Neural cell (in vitro differentiated cells): ENCODE results near the gene C4BPB. TPM values are rescaled to one million over a fixed set of nuclear protein-coding genes. Genes with fewer than 3 reads are reported as not detected.
A peak's percentile ranks its signal among the peaks of the same experiment; 100 is the strongest.

ENCODE experiments used
- H2AFZ ChIP-seq: fragments of 200-600, 300-800 bp; sonication (generic), shearing (Covaris generic); 2 replicates; pipeline ENCODE4 v1.6.0; 2014; ENCODE audit warnings: low read depth, mild to moderate bottlenecking, antibody characterized with exemption, low read length, moderate library complexity
- H3F3A ChIP-seq: fragments of 200-600 bp; shearing (Covaris generic); 2 replicates; pipeline ENCODE4 v1.6.1; 2016; ENCODE audit warnings: mild to moderate bottlenecking, moderate library complexity, mixed read lengths, antibody characterized with exemption, low read length; ENCODE audit not compliant: insufficient read depth, poor library complexity, severe bottlenecking
- H3K27ac ChIP-seq: fragments of 200-600, 300-800 bp; sonication (generic), shearing (Covaris generic); 2 replicates; pipeline ENCODE4 v1.5.1; 2014; ENCODE audit warnings: mild to moderate bottlenecking, low read length, moderate library complexity
- H3K27me3 ChIP-seq: fragments of 300-800, 200-600 bp; sonication (generic), shearing (Covaris generic); 2 replicates; pipeline ENCODE4 v1.6.0; 2014; ENCODE audit warnings: mild to moderate bottlenecking, low read depth, low read length, moderate library complexity; ENCODE audit not compliant: insufficient read depth
- H3K36me3 ChIP-seq: fragments of 300-800, 200-600 bp; sonication (generic), shearing (Covaris generic); 2 replicates; pipeline ENCODE4 v1.5.1; 2014; ENCODE audit warnings: mild to moderate bottlenecking, antibody characterized with exemption, low read length, moderate library complexity; ENCODE audit not compliant: insufficient read depth
- H3K4me2 ChIP-seq: fragments of 300-800, 200-600 bp; sonication (generic), shearing (Covaris generic); 2 replicates; pipeline ENCODE4 v1.6.0; 2014; ENCODE audit warnings: mild to moderate bottlenecking, low read length
- H3K4me3 ChIP-seq: fragments of 300-800, 200-600 bp; sonication (generic), shearing (Covaris generic); 2 replicates; pipeline ENCODE4 v1.5.1; 2014; ENCODE audit warnings: mild to moderate bottlenecking, low read length, moderate library complexity
- H3K79me2 ChIP-seq: fragments of 200-600 bp; shearing (Covaris generic); replicated peaks from 2 replicates; pipeline ENCODE4 v1.6.0; 2014; ENCODE audit warnings: mild to moderate bottlenecking, low read length, moderate library complexity; ENCODE audit not compliant: insufficient read depth
- H3K9ac ChIP-seq: fragments of 300-800, 200-600 bp; sonication (generic), shearing (Covaris generic); 2 replicates; pipeline ENCODE4 v1.6.1; 2016; ENCODE audit warnings: mild to moderate bottlenecking, low read length, mixed read lengths
- H3K9me2 ChIP-seq: fragments of 200-600 bp; shearing (Covaris generic); 2 replicates; pipeline ENCODE4 v1.6.1; 2016; ENCODE audit warnings: mild to moderate bottlenecking, low read length, mixed read lengths; ENCODE audit not compliant: insufficient read depth
- H3K9me3 ChIP-seq: fragments of 200-600, 300-800 bp; sonication (generic), shearing (Covaris generic); 2 replicates; pipeline ENCODE4 v1.6.1; 2016; ENCODE audit warnings: mild to moderate bottlenecking, mixed run types, low read length, moderate library complexity, mixed read lengths
- H4K20me1 ChIP-seq: fragments of 200-600 bp; shearing (Covaris generic); 2 replicates; pipeline ENCODE4 v1.6.1; 2016; ENCODE audit warnings: mild to moderate bottlenecking, mixed run types; ENCODE audit not compliant: insufficient read depth
- CTCF ChIP-seq: fragments of 450-650 bp; IDR thresholded peaks from 2 replicates; pipeline ENCODE4 v1.5.1; 2014; ENCODE audit warnings: antibody characterized with exemption, mild to moderate bottlenecking, moderate library complexity; ENCODE audit not compliant: poor library complexity, severe bottlenecking
- EP300 ChIP-seq: fragments of 450-650 bp; conservative IDR thresholded peaks from 2 replicates; pipeline ENCODE4 v1.6.1; 2014; ENCODE audit warnings: antibody characterized with exemption, mild to moderate bottlenecking, moderate library complexity; ENCODE audit not compliant: poor library complexity, severe bottlenecking
- EZH2 ChIP-seq: fragments of 200-600, 300-800 bp; shearing (Covaris generic), sonication (generic); IDR thresholded peaks from 2 replicates; pipeline ENCODE4 v1.6.1; 2014; ENCODE audit warnings: antibody characterized with exemption, low read length, borderline replicate concordance, mild to moderate bottlenecking; ENCODE audit not compliant: insufficient read depth, poor library complexity, severe bottlenecking
- MXI1 ChIP-seq: fragments of 450-650 bp; conservative IDR thresholded peaks from 2 replicates; pipeline ENCODE4 v1.6.1; 2014; ENCODE audit warnings: antibody characterized with exemption, mild to moderate bottlenecking; ENCODE audit not compliant: poor library complexity, severe bottlenecking
- POLR2AphosphoS5 ChIP-seq: IDR thresholded peaks from 2 replicates; pipeline ENCODE4 v1.6.1; 2012
- RAD21 ChIP-seq: fragments of 450-650 bp; conservative IDR thresholded peaks from 2 replicates; pipeline ENCODE4 v1.6.1; 2014; ENCODE audit warnings: antibody characterized with exemption, mild to moderate bottlenecking, moderate library complexity
- SMC3 ChIP-seq: fragments of 450-650 bp; conservative IDR thresholded peaks from 2 replicates; pipeline ENCODE4 v1.6.1; 2014; ENCODE audit warnings: antibody characterized with exemption, mild to moderate bottlenecking, moderate library complexity; ENCODE audit not compliant: poor library complexity
- TAF1 ChIP-seq: IDR thresholded peaks from 2 replicates; pipeline ENCODE4 v1.6.1; 2012; ENCODE audit warnings: low read depth
- polyA plus RNA-seq: library from polyadenylated mRNA; depleted of rRNA; stranded (reverse); fragments of >200 nt; gene quantifications from 2 replicates; pipeline ENCODE4 v1.2.3, GENCODE V29; 2014
- TF ChIP-seq, protein P1 (sequence below): IDR thresholded peaks from 2 replicates; pipeline ENCODE4 v1.6.1; 2012; ENCODE audit warnings: borderline replicate concordance

Gene C4BPB
- polyA plus RNA-seq, 1 donor from 2014 or later: not detected

- Histone ChIP-seq H3K4me2 (no peak overlapping the region), H3K27ac (no peak overlapping the region)
Measured at GRCh38 chr1:207049054-207049453, 39.6 kb upstream of the C4BPB start.

GRCh38 chr1:207049514-207049913 lies 39.1 kb upstream of the C4BPB start:
- H3K9me2 ChIP-seq: no peaks in the 10 kb centered on the region
- H3K9me3 ChIP-seq: no peaks in the 10 kb centered on the region
- H3K36me3 ChIP-seq: peaks cover 6% of the 10 kb centered on the region
- H3K4me3 ChIP-seq: peak overlapping the region; percentile 89
- TF ChIP-seq MXI1 (no peak), EP300 (no peak), TAF1 (no peak), POLR2AphosphoS5 (no peak), RAD21 (no peak), CTCF (no peak), EZH2 (no peak), SMC3 (no peak)
- TF ChIP-seq, protein P1, sequence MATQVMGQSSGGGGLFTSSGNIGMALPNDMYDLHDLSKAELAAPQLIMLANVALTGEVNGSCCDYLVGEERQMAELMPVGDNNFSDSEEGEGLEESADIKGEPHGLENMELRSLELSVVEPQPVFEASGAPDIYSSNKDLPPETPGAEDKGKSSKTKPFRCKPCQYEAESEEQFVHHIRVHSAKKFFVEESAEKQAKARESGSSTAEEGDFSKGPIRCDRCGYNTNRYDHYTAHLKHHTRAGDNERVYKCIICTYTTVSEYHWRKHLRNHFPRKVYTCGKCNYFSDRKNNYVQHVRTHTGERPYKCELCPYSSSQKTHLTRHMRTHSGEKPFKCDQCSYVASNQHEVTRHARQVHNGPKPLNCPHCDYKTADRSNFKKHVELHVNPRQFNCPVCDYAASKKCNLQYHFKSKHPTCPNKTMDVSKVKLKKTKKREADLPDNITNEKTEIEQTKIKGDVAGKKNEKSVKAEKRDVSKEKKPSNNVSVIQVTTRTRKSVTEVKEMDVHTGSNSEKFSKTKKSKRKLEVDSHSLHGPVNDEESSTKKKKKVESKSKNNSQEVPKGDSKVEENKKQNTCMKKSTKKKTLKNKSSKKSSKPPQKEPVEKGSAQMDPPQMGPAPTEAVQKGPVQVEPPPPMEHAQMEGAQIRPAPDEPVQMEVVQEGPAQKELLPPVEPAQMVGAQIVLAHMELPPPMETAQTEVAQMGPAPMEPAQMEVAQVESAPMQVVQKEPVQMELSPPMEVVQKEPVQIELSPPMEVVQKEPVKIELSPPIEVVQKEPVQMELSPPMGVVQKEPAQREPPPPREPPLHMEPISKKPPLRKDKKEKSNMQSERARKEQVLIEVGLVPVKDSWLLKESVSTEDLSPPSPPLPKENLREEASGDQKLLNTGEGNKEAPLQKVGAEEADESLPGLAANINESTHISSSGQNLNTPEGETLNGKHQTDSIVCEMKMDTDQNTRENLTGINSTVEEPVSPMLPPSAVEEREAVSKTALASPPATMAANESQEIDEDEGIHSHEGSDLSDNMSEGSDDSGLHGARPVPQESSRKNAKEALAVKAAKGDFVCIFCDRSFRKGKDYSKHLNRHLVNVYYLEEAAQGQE: no peak
- H2AFZ ChIP-seq: no peak overlapping the region
- no peaks in the 10 kb centered on the region for H3K27me3 ChIP-seq
- peak overlapping the region; percentile 84 for H3K4me2 ChIP-seq
- H3K79me2 ChIP-seq: peaks cover 44% of the 10 kb centered on the region
- no peak overlapping the region for H3K27ac ChIP-seq
- H4K20me1 ChIP-seq: no peaks in the 10 kb centered on the region
- H3F3A ChIP-seq: peaks cover 3% of the 10 kb centered on the region
- H3K9ac ChIP-seq: peak overlapping the region; percentile 4

More at GRCh38 chr1:207049054-207049453, 39.6 kb upstream of the C4BPB start:
- no peaks in the 10 kb centered on the region for H3K27me3 ChIP-seq
- H3K36me3 ChIP-seq: peaks cover 6% of the 10 kb centered on the region
- H4K20me1 ChIP-seq: no peaks in the 10 kb centered on the region
- H3K79me2 ChIP-seq: peaks cover 44% of the 10 kb centered on the region
- peak overlapping the region; percentile 4 for H3K9ac ChIP-seq
- no peaks in the 10 kb centered on the region for H3K9me3 ChIP-seq
- peak overlapping the region; percentile 89 for H3K4me3 ChIP-seq
- H3F3A ChIP-seq: peaks cover 3% of the 10 kb centered on the region
- TF ChIP-seq EZH2: no peak
- TF ChIP-seq POLR2AphosphoS5: no peak
- no peak for TF ChIP-seq EP300
- no peak for TF ChIP-seq RAD21
- TF ChIP-seq, protein P1: no peak
- no peak for TF ChIP-seq SMC3
- TF ChIP-seq MXI1: no peak
- TF ChIP-seq CTCF: no peak
- no peak for TF ChIP-seq TAF1
- no peak overlapping the region for H2AFZ ChIP-seq
- H3K9me2 ChIP-seq: no peaks in the 10 kb centered on the region
